ENCODE data around the gene GNB1L.
"Not testable (repeated sequence)": the region's sequence is repeated elsewhere in the genome, so short reads cannot be mapped to it uniquely, and the experiment has no call there.

The GNB1L gene

DNA sequence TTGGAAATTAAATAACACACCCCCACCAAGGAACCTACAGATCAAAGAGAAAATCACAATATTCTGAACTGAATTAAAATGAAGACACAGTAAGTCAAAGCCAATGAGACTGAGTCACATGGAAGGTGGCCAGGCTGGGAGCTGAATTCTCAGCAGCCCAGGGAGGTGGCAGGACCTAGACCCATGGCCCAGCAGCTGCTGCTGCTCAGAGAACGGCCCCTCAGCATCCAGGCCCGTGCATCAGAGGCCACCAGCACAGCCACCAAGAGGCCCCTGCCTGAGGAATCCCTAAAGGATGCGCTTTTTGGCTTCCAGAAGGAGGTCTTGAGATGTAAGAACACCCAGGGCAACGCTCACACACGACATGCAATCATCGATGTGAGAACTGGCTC lies 59.1 kb downstream of the GNB1L start:
- no peak for DNase-seq (ENCODE audit: low read depth)

DNA sequence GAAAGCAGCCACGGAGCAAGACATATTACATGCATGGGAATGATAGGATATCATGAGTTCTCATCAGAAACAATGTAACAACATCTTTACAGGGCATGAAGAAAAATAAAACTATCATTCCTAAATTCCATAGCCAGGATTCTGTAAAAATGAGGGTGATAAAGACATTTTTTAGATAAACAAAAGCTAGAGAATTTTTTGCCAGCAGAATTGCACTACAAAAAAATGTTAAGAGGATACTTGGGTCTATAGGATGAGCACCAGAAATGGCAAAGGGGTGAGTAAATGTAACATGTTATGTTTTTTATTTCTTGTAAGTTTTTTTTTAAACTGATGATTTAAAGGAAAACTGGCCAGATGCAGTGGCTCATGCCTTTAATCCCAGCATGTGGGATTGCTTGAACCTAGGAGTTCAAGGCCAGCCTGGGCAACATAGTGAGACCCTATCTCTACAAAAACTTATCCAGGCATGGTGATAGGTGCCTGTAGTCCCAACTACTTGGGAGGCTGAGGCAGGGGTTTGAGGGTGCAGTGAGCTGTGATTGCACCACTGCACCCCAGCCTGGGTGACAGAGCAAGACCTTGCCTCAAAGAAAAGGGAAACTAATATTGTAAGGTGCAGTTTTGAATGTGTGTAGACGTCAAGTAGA lies 60.9 kb downstream of the GNB1L start:
- no peak for DNase-seq (ENCODE audit: low read depth)

DNA sequence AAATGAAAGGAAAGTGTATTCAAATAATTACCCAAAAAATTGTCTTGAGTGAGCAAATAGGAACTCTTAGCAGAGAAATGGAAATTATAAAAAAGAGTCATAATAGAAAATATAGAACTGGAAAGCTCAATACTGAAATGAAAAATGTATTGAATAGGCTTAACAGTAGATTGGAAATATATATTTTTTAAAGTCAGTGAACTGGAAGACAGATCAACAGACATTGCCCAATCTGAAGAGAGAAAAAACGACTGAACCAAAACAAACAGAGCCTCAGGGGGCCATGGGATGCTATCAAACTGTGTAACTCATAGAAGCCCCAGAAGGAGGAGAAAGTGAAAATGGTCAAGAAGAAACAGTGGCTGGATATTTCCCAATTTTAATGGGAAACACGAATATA lies 61.5 kb downstream of the GNB1L start:
- DNase-seq (ENCODE audit: low read depth): no peak

DNA sequence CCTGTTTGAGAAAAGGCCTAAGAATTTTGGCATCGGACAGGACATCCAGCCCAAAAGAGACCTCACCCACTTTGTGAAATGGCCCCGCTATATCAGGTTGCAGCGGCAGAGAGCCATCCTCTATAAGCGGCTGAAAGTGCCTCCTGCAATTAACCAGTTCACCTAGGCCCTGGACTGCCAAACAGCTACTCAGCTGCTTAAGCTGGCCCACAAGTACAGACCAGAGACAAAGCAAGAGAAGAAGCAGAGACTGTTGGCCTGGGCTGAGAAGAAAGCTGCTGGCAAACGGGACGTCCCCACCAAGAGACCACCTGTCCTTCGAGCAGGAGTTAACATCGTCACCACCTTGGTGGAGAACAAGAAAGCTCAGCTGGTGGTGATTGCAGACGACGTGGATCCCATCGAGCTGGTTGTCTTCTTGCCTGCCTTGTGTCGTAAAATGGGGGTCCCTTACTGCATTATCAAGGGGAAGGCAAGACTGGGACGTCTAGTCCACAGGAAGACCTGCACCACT lies 62.2 kb downstream of the GNB1L start:
- not testable (repeated sequence) for DNase-seq (ENCODE audit: low read depth)

DNA sequence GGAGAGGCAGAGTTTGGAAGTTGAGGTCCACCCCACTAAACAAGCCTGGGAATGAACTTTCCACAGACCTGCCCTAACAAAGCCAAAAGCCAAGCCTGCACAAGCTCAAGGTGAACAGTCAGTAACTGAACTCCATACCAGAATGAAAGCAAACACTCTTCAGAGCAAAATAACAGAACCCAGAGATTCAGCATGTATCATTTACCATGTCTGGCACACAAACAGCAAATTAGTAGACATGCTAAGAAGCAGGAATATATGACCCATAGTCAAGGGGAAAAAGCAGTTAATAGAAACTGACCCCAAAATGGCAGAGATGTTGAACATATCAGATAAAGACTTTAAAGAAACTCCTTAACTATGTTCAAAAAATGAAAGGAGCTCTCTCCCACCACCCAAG lies 62.8 kb downstream of the GNB1L start:
- DNase-seq (ENCODE audit: low read depth): no peak

DNA sequence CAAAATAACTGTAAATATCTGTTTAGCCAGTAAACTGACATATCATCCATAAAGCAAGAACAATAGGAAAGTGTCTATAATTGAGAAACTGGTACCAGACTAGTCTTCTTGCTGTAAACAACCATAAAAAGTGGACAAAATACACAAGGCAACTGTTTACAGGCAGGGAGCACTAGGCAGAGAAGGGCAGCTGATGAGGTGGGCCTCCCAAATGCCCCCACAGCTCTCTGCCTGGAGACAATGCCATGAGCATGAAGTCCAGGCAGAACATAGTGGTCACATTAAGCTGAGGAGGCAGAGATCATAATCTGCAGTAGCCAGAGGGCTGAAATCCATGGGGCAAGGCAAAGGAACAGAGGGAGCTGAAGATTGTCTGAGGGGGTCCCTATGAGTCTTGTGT lies 63.4 kb downstream of the GNB1L start:
- DNase-seq (ENCODE audit: low read depth): no peak

DNA sequence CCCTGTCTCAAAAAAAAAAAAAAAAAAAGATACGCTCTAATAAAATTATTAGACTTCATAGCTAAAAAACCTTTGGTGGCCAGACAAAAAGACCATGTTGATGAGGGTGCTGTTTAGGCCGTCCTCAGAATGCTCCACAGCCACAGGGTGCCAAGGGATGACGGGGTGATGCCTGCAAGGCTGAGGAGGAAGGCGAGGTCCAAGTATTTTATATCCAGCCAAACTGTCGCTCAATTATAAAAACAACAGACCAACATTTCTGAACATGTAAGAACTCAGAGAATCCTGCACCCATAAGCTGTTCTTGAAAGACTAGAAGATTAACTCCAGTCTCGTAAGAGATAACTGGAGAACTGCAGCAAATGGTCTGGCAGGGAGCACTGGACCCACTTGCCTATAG lies 64.8 kb downstream of the GNB1L start:
- no peak for DNase-seq (ENCODE audit: low read depth)

DNA sequence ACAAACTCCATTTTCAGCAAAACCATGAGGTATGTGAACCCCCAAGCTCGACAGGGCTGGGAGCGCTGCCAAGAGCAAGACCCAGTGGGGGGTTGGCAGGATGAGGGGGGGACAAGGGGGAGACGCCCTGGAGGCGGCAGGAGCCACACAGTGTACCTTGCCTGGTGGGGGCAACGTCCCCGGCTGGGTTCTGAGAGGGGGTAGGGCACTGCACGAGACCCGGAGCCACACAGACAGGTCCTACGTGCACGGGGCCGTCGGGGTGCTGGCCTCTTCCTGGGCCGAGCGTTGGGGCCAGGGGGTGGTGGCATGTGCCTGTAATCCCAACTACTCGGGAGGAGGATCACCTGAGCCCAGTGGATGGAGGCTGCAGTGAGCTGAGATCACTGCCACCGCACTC lies 65.3 kb downstream of the GNB1L start:
- DNase-seq (ENCODE audit: low read depth): no peak

DNA sequence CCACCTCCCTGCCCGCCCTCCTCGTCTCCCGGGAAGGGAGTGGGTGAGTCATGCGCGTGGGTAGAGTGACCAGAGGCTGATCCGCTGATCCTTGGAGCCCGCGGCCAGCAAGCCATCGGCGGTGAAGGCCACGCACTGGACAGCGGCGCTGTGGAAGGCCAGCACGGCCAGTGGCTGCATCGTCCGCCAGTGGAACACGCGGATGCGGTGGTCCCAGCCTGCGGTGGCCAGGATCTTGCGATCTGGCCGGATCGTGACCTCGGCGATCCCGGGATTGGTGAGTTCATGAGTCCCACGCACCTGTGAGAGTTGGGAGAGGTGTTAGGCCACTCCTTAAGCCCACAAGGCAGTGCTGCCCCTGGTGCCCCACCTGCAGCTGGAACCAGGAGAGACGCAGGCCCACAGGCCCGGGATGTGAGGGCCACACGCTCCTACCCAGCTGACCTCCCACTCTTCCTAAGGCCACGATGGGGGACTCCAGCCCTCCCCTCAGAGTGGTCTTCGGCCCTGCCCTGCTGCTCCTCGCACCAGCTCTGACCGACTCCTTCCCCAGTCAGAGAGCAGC lies 65.9 kb downstream of the GNB1L start:
- DNase-seq (ENCODE audit: low read depth): no peak

DNA sequence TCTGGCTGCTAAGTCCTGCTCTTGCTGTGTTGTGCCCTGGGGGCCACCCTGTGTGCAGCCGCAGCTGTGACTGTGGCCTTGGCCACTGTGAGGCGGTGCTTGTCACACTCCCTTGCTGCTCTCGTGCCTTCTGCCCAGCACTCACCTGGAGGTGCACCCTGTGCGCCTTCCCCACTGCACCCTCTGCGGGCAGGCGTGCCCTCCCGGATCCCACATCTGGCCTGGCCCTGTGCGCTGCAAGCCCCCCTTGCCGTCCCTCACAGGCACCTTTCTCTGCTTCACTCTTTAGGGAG lies 66.9 kb downstream of the GNB1L start:
- DNase-seq (ENCODE audit: low read depth): no peak

DNA sequence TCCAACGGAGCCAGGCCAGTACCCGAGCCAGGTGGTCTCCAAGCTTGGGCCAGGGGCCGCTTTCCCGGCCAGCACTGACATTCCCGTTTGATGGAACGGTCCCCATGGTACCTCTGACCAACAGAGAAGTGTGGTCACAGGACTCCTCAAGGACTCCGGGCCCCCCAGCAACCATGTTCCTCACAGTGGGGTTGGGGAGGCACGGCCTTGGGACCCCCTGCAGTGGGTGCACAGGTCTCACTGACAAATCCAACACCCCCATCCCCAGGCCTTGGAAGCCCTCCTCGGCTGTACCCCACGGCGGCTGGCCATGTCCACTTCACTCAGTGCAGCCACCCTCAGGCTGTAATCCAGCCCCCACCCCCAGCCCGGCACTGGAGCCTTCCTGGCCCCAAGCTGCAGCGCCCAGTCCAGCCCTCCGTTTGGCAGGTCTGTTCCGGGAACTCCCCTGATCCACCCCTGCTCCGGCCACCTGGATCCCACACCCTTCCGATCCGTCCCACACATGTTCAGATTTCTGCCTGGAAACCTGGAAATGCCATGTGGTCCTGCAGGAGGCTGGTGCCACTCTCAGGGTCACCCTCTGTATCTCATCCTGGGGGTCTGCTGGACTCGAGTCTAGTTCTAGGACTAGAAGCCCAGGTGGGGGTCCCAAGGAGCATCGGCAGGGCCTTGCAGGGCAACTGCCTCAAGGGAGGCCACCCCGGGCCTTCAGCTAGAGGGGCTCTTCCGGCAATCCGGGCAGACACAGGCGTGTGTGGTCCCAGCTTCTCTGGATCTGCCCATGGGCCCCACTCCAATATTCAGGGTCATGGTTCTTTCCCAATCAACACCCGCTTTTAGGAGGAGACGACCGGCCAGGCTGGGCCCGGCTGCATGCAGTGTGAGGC lies 67.5 kb downstream of the GNB1L start:
- DNase-seq (ENCODE audit: low read depth): no peak

DNA sequence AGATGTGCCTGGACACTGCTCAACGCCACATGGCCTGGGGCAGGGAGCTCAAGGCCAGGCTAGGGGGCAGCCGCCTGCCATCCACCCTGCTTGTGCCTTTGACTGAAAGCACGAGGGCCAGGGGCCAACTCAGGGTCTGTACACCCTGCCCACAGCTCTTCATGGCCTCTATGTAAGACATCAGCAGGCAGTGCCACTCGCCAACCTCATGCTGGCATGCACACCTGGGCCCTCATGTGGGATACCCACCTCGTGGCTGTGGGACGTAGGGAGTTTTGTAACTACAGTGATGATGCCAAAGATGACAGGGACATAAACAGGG lies 68.4 kb downstream of the GNB1L start:
- DNase-seq (ENCODE audit: low read depth): no peak

DNA sequence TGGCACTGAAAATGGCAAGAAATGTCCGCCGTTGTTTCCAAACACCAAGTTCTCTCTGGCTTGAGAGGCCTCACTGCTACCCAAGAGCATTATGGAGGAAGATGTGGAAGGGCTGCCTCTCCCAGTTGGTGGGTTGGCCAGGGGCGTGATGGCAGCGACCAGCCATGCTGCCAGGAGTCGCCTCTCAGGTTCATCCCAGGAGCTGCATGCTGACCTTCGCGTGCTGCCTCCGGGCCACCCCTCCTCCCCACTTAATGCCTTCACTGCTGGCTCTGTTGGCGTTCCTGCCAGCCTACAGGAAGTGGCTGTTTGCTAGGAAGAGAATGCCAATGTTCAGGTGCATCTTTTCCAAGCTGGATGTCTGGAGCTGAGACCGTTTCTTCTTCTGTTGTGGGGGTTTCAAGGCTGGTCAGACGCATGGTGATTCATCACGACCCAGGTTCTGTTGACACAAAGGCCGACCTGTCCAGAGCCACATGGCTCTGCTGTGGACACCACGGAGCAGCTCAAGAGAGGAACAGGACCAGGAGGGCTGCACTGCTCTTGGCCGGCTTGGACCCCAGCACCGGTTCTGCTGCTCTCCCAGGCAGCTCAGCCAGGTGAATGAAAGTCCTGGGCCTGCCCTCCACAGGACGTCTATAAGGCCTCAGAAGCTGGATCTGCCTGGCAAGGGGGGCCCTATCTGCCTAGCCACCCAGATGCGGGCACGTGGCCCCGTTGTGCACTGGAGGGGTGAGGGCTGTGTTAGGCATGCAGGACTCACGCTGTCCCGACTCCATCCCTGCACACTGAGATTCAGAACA lies 69.0 kb downstream of the GNB1L start:
- no peak for DNase-seq (ENCODE audit: low read depth)

DNA sequence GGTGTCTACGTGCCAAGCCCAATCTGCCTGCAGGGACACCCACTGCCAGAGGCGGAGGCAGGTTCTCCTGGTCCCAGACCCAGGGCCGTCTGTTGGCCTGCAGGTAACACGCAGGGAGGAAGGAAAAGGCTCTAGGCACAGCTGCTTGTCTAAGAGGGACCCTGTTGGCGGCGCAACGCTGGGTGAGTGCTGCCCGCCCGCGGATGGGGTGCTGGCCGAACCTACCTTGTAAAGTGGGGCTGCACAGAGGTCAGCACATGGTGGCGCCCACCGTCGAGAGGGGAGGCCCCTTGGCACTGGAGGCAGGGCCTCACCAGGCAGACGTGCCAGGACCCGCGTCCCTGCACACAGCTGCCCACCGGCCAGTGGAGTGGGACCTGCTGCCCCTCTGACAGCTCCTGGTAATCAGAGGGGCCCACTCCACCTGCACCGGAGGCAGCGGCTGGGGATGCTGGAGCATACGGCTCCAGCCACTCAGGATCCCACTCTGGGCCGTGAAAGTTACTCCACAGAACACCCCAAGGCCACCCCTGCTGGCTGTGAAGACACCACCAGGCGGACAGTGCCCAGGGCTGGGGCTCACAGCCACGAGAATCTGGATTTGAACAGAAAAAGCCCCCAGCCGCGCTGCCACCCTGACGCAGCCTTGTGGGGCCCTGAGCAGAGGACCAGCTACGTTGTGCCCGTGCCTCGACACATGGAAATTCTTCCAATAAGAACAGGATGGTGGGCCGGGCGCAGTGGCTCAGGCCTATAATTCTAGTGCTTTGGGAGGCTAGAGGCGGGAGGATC lies 70.1 kb downstream of the GNB1L start:
- DNase-seq (ENCODE audit: low read depth): no peak

DNA sequence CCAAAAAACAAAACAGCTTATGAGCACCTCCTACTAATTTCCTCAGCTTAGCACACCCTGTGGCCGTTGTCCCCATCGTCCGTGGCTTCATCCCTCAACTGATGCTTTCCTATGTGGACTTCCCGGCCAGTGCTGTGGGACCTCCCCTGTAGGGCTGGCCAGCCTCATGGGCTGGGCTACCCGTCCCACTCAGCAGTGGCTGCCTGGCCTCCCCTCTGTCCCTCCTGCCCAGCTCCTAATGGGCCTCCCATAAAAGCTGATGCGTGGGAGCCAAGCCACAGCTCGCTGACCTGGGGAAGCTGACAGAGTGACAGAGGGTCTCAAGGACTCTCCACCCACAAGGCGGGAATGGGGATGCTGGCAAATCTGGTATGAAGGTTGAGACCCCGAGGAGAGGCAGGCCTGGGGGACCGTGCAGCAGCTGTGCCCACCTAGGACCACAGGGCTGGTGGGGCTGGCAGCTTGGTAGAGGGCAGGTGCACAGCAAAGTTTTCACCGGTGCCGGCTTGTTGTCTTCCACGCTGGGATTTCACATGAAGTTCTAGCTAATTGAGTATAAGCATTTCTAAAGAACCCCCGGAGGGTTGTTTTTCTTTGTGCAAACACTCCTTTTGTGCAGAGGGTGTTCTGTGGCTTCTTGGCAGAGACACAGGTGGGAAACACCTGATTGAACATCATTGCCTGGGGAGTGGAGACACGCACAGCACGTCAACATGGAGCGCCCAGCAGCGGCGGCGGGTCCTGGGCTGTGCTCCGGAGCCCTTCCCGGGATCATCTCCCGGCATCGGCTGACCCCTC lies 70.9 kb downstream of the GNB1L start:
- no peak for DNase-seq (ENCODE audit: low read depth)

DNA sequence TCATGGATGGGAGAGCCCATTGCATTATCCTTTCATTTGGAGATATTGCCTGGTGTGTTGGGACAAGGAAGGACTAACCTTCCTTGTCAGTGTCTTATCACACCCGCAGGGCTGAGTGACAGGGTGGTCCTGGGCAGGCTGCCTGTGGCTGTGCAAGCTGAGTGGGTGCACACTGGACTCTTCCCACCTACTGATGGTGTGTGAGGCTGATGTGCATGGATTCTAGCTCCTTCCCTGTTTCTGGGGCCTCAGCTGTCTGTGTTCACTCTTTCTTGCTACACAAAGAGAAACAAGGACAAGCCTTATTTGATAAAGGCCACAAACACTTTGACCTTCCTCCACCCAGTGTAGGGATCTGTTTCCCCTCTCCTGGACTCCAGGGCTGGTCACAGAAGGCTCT lies 72.1 kb downstream of the GNB1L start:
- no peak for DNase-seq (ENCODE audit: low read depth)

DNA sequence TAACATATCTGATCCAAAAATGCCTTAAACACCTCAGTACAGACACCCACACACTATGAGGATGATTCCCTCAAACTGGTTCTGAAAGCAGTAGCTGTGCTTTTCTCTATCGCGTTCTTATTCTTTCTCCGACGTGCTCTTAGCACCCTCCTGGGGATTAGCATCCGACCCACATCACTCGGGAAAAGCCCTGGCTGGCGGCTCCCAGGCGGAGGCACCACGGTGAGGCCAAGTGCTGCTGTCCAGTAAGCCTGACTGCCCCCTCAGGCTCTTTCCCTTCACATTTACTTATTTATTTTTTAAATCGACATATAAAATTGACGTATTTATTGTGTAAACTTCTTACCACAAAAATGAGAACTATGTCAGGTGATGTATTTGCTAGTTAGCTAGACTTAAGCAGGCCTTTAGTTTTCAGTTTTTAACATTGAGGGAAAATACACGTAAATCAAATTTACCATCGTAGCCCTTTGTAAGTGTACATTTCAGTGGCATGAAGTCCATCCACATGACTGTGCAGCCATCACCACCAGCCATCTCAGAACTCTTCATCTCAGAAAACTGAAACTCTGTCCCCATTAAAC lies 74.9 kb downstream of the GNB1L start:
- no peak for DNase-seq (ENCODE audit: low read depth)

DNA sequence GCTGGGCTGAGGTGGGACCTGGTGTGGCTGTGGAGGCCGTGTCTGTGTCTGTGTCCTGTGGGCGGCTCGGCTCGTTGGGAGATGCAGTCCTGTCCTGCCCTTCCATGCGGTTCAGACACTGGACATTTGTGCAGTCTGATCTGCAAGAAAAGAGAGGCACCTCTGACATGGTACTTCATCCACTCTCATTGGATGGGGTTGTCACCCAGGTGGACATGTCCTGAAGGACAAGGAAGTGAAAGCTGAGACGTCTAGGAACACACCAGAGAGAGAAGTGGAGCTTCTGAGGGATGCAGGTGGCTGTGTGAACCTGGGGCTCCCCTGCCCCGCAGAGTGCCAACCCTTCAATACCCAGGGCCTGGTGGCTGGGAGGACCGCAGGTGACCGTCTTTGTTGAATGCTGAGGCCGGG lies 75.7 kb downstream of the GNB1L start:
- DNase-seq (ENCODE audit: low read depth): no peak

DNA sequence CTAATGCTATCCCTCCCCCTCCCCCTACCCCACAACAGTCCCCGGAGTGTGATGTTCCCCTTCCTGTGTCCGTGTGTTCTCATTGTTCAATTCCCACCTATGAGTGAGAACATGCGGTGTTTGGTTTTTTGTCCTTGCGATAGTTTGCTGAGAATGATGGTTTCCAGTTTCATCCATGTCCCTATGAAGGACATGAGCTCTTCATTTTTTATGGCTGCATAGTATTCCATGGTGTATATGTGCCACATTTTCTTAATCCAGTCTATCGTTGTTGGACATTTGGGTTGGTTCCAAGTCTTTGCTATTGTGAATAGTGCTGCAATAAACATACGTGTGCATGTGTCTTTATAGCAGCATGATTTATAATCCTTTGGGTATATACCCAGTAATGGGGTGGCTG lies 77.5 kb downstream of the GNB1L start:
- not testable (repeated sequence) for DNase-seq (ENCODE audit: low read depth)

DNA sequence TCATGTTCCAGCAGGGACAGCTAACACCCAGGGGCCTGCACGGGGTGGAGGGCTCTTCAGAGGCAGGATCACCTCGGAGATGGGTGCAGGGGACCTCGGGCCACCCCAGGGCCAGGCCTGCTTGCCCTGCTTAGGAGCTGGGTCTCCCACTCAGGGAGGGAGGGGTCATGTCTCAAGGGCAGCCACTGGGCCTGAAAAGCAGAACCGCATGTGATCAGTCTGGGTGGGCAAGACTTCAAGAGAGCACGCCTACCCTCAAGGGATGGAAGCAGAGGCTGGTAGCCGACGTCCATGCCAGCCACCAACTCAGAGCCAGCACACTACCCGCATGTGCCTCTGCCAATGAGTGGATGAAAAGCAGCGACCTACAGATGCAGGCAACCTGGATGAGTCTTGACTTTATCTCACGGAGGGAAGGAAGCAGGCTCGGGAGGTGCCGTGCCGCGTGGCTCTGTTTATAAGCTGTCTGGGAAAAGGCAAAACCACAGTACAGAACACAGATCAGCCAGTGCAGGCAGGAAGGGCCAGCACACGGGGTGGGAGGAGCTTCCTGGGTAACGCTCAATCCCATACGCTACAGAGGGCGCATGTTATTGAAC lies 78.1 kb downstream of the GNB1L start:
- DNase-seq (ENCODE audit: low read depth): no peak

All from stimulated activated CD8-positive, alpha-beta memory T cell treated with anti-CD3 and anti-CD28 coated beads, Interleukin-12 subunit alpha, Interleukin-12 subunit beta, amount 100 ng/mL, for 1 hour (primary cell).